AG04450 (cell line): Measurements from ENCODE around the gene MEIOB. TPM values are rescaled to one million over a fixed set of nuclear protein-coding genes. Genes with fewer than 3 reads are reported as not detected.

Experiments used
- CTCF ChIA-PET: fragments of 300-600, 350-600 bp; formaldehyde crosslinking; extraction: SDS; loops from one replicate; lab custom pipeline; 2022; ENCODE audit warnings: antibody characterized with exemption, inconsistent platforms; lab: Charles Lee
- POLR2A ChIA-PET: fragments of 350-600 bp; formaldehyde crosslinking; extraction: SDS; loops from one replicate; lab custom pipeline; 2021; ENCODE audit warnings: antibody characterized with exemption, inconsistent platforms; lab: Yijun Ruan, JAX
- DNase-seq: peaks from one replicate; pipeline ENCODE4 v3.0.0-alpha.2; 2011; ENCODE audit warnings: low read depth, low spot score
- H3K27ac ChIP-seq: one replicate; pipeline ENCODE4 v1.5.1; 2012; ENCODE audit warnings: low read depth, low read length, control low read depth
- H3K27me3 ChIP-seq: one replicate; pipeline ENCODE4 v1.6.0; 2012; ENCODE audit warnings: low read length; ENCODE audit not compliant: control insufficient read depth, insufficient read depth
- H3K4me3 ChIP-seq: 2 replicates; pipeline ENCODE4 v1.5.1; 2011; ENCODE audit warnings: mild to moderate bottlenecking, low read depth, low read length, control low read depth
- H3K9me3 ChIP-seq: 2 replicates; pipeline ENCODE4 v1.5.1; 2012; ENCODE audit warnings: low read length; ENCODE audit not compliant: control insufficient read depth, insufficient read depth
- CTCF ChIP-seq: IDR thresholded peaks from 2 replicates; pipeline ENCODE4 v1.5.1; 2011; ENCODE audit warnings: low read depth, low read length, control low read depth, inconsistent platforms
- polyA plus RNA-seq: library from polyadenylated mRNA; depleted of rRNA; stranded (reverse); fragments of >200 nt; gene quantifications from 2 replicates; pipeline ENCODE4 v1.2.3, GENCODE V29; 2011

Gene MEIOB
- polyA plus RNA-seq, 1 experiment: 0.04 TPM

GRCh38 chr16:1794221-1794871 is 77.6 kb downstream of the MEIOB start:
- ChIA-PET POLR2A (no interaction called here), CTCF (no interaction called here)
- no peak for DNase-seq
- Histone ChIP-seq H3K27me3 (no peaks in the 10 kb centered on the region), H3K27ac (no peak overlapping the region), H3K4me3 (no peak overlapping the region), H3K9me3 (peaks cover 5% of the 10 kb centered on the region)
- no peak for TF ChIP-seq CTCF

- Histone ChIP-seq H3K9me3 (peaks cover 5% of the 10 kb centered on the region), H3K27me3 (no peaks in the 10 kb centered on the region), H3K4me3 (no peak within 1 kb of the TSS), H3K27ac (no peak within 1 kb of the TSS)
- no peak for DNase-seq
- ChIA-PET POLR2A (no interaction called here), CTCF (no interaction called here)
- TF ChIP-seq CTCF: no peak
These were observed 78.3 kb downstream of the MEIOB start, which contains the start of gene IGFALS for GRCh38 chr16:1793578-1794220. Gene IGFALS (minus strand): TSS chr16:1793705. CDS start chr16:1793652, 53 bp downstream.

GRCh38 chr16:1792836-1793577 is 79.0 kb downstream of the MEIOB start:
- no peaks in the 10 kb centered on the region for H3K27me3 ChIP-seq
- POLR2A ChIA-PET: no interaction called here
- no peak for DNase-seq

DNA sequence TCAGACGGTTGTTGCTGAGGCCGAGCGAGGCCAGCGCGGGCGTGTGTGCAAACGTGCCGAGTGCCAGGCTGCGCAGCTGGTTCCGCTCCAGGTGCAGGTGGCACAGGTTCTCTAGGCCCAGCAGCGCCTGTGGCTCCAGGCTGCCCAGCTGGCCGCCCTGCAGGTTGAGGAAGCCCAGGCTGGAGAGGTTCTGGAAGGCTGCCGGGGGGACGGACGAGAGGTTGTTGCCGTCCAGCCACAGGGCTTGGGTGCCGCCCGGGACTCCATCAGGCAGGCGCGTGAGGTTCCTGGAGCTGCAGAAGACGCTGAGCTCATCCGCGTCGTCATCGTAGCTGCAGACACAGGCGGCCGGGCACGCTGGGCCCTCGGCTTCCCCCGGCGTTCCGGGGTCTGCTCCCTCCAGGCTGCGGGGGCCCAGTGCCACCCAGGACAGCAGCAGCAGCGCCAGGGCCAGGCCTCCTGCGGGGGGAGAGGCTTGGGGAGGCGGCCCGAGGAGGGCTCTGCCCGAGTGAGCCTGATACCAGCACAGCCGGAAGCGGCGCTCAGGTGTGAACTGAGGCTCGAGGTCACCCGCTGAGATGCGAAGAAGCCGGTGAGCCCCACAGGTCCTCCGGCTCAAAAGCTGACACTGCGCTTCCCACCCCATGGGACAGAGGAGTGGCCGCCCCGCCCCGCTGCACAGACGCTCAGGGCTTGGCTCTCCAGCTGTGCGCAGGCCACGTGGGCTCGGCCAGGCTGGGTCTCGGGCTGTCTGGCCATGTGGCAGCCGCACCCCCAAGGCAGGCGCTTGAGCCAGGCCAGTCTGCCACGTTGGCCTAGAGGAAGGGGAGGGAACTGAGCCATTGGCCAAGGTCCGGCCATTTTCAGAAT is 79.8 kb downstream of the MEIOB start:
- no peak overlapping the region for H3K27ac ChIP-seq
- H3K4me3 ChIP-seq: no peak overlapping the region
- no peaks in the 10 kb centered on the region for H3K27me3 ChIP-seq
- no peak for DNase-seq
- no peak for TF ChIP-seq CTCF
- H3K9me3 ChIP-seq: no peaks in the 10 kb centered on the region; the same call in 1 of the 2 replicates
- POLR2A ChIA-PET: no interaction called here
- CTCF ChIA-PET: interaction anchor here (0.6 kb wide), 1 partner anchor 87 kb away, joined by 3 read pairs; no protein-coding TSS in a partner anchor

More at GRCh38 chr16:1792836-1793577, 79.0 kb downstream of the MEIOB start:
- CTCF ChIA-PET: interaction anchor here (0.6 kb wide), 1 partner anchor 87 kb away, joined by 3 read pairs; no protein-coding TSS in a partner anchor
- Histone ChIP-seq H3K9me3 (peaks cover 2% of the 10 kb centered on the region), H3K27ac (no peak overlapping the region), H3K4me3 (no peak overlapping the region)
- TF ChIP-seq CTCF: no peak
